Stimulated activated CD4-positive, alpha-beta T cell treated with anti-CD3 and anti-CD28 coated beads, Interleukin-2, amount 100 ng/mL, for 24 hours (primary cell): ENCODE data around the gene EPHA7.

ENCODE experiments used
- DNase-seq, 2 donors: peaks; one replicate each; pipeline ENCODE4 v3.0.0-alpha.2; 2020

The EPHA7 gene

DNA sequence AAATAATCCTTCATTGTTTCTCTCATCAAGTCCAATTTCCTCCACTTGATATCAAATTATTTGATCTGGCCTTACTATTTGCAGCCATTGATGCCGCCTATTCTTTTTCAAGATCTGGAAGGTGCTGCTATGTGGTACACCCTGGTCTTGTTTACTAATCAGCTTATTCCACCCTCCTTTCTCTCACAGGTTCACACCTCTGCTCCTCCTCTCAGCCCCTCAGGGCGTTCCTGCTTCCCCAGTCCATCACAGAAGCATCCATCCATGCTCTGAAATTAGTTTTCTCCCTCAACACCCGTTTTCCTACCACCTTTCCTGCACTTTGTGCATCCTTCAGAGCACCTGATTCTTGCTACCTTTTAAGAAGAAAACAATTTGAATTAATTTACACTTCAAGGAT lies 183.6 kb downstream of the EPHA7 start:
- no peak for DNase-seq

DNA sequence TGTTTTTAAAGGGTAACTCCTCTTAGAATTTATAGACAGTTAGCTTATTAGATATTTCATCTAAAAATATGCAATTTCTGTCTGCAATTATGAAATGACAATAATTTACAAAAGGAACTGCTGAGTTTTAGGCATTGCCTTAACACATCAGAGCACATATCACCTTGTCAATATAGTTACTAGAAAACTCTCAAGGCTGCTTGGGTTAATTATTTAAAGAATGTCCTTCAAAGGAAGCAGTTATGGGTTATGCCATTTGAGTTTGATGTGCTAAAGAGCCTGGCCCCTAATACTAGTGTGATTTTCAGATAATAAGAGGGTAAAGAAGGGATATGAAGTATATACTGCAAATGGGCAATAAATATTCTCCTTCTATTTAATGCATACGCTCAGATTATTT lies 192.5 kb downstream of the EPHA7 start:
- no peak for DNase-seq

DNA sequence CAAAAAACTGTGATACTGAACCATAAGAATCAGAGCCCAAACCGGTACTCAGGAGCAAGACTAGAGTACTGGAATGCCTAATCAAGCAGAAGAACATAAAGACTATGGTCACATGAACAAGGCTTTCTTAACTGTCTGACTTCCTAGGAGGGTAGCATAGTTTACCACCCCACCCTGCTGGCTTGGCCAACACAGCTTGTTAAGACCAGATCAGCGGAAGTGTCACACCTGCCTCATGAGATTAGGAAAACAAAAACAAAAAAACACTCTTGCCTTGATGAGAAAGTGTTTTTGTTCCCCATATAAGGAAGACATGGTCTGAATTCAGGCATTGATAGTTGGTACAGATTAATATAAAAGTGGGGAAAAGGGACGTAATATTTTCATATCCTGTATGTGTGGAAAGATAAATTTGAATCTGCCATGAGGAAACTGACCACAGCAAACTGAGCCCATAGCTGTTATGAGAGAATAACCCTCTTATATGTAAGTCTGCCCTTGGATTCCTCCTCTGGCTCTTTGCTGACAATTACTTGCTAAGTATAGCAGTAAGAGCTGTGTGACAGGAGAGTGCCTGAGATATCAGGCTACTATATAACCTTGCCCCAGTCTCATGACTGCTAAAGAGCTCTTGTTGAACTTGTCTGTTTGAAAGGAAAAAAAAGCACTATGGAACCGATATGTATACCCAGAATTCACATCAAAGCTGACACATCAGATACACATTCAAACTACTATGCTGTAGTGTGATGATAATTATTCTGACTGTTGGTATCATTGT lies 197.1 kb downstream of the EPHA7 start:
- DNase-seq: no peak

DNA sequence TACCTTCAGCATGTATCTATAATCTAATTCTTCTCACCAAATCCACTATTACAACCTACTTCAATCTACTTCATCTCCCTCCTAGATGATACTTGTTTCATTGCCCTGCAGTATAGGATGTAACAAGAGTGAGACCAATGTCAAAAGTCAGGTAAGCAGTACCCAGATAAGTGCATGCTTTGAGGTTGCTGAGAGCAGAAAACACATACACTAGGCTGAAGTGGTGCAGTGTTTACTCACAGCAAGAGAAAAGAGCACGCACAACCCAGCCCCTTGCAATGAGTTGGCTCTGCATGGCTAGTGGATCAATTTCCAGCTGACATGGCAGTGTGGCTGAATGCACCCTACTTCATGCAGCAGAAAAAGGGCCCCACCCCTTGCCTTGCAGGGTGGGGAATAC lies 199.9 kb downstream of the EPHA7 start:
- DNase-seq: no peak

DNA sequence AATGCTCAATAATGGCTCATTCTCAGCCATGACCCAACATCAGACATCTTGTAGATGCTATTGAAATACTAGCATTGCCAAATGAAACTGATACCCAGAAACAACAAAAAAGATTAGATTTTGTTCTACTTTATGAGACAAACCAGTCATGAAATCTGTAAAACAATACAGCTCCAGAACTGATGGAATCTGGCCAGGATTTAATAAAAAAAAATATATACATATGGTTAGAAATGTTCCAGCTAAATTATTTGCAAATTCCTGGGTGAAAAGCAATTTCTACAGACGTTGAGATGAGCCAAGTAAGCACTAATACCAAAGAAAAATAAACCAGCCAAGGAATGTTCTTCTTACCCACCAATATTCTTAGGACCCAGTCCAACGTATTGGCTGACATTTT lies 201.3 kb downstream of the EPHA7 start:
- DNase-seq: no peak

DNA sequence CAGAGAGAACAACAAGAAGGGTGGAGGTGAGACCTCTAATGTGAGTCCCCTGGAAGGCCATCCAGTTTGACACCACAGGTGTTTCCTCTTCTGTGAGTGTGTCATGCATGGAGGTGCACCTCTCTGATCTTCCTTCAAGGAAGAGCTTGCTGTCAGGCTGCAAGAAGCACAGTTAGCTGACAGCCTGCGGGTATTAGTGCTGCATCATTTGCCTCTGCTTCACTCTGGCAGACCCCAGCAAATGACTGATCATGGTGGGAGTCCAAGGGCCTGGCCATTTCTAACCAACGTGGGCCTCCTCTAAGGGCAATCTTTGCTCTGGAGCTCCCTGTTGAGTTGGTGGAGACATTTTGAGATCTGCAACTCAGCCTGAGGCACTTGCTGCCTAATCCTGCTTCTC lies 206.3 kb downstream of the EPHA7 start:
- no peak for DNase-seq

DNA sequence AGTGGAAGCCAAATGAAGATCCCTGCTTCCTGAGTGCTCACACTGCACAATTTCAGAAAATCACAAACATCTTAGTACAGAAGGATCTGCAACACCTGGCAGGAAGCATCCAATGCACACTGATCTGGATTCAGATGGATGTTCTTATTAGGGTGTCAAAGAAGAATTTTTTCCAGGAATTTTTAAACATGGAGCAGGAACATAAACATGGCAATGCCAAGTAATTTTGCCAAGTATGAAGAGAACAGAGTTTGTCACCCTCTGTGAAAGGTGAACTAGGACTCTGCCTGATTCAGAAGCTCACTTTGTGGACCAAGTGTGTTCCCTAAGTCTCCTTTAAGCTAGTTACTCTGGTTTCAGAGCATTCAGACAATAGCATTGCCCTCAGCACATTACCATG lies 208.5 kb downstream of the EPHA7 start:
- DNase-seq: no peak

DNA sequence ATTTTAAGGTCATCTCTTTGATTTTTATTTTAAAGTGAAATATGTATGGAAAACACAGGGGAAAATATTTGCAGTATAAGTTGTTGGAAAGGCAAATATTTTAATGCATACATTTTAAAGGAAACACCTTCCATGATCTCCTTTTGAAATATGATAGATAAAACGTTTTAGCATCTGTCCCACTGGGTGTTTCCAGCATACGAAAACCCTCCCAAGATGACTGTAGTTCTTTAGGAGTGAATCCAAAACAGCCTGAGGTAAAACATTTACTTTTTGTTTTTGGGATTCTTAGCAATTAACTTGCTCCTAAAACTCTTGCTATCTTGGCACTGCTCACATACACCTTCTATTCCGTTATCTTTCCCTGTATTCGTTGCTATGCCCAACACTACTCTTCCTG lies 210.0 kb downstream of the EPHA7 start:
- no peak for DNase-seq

DNA sequence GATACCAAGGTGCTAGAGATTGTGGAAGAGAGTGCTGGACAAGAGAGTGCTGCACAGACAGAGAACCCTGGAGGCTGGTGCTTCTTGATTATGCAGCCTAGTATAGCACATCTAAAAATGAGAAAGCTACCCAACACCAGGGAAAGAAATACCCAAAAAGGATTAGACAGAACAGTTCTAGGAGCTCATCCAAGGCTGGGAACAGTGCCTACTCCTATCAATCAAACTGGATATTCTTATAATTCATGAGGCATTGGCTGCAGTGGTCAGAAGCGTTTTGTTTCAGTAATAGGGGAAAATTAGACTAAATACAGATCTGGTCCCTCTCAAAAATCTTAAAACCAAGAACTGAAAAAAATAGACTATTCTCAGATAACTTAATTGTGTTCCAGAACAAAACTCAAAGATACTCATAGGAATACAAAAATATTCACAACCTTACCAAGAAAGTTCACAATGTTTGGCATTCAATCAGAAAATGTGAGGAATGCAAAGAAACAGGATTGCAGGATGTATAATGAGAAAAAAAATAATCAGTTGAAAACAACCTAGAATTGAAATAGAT lies 222.9 kb downstream of the EPHA7 start:
- DNase-seq: no peak

DNA sequence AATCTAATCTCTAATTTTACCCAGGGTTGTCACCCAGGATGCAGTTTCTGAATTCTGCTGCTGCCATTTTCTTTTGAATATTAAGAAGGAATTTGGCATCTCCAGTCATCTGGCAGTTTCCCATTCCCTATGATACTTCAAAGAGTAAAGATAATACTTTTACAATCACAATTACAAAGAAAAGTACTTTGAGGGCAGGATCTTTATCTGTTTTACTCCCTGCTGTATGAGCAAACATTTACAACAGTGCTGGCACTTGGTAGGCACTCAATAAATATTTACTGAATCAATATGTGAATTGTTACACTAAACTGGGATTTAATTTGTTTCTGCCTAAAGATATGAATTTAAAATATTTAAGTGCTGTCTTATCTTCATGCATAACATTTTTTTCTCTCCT lies 224.9 kb downstream of the EPHA7 start:
- DNase-seq: no peak

DNA sequence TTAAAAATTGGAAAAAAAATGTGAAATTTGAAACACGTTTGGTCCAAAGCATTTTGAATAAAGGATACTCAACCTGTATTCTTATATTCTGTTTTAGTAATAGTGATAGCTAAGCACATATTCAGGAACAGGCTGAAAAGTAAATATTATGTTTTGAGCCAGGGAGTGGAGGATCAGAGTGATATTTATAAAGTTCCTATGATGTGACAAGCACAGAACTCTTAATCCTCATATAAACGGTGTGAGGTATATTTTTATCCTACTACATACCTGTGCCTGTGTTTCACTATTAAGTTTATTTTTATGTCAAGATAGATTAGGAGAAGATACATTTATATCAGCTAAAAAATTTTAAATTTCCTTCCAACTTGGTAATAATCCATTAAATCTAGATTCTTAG lies 225.5 kb downstream of the EPHA7 start:
- DNase-seq: no peak
